Spleen (tissue), 7 donors: ENCODE data around the gene HRH1.

Experiments
- POLR2A ChIP-seq, 3 donors: fragments of 450-650 bp; IDR thresholded peaks; one replicate each; pipeline ENCODE4 v1.5.1; 2017; ENCODE audit warnings: antibody characterized with exemption in 3 of 3, mild to moderate bottlenecking in 1 of 3
- POLR2AphosphoS5 ChIP-seq, 3 donors: sonication (generic); formaldehyde crosslinking; IDR thresholded peaks; one replicate each; pipeline ENCODE4 v1.5.1; 2017; ENCODE audit warnings: antibody characterized with exemption in 3 of 3
- TF ChIP-seq, protein P1 (sequence below), 11 experiments: fragments of 200-600 bp in 7 of 11; fragments of 450-650 bp in 4 of 11; sonication (generic) in 4 of 11; IDR thresholded peaks in 8 of 11; conservative IDR thresholded peaks in 3 of 11; 1 replicate in 7 of 11; 2 replicates in 4 of 11; pipeline versions ENCODE4 v1.4.0 to v1.8.0; 2016 to 2021; ENCODE audit warnings: antibody characterized with exemption in 11 of 11, inconsistent platforms in 4 of 11, mild to moderate bottlenecking in 1 of 11
- donor health status: DM: no; HTN: no; CAD: no; lungs with moderate emphysema.
- donor health status: DM: no; HTN: no; CAD: no.
- donor health status: DM: no; HTN: no; CAD: no.

DNA sequence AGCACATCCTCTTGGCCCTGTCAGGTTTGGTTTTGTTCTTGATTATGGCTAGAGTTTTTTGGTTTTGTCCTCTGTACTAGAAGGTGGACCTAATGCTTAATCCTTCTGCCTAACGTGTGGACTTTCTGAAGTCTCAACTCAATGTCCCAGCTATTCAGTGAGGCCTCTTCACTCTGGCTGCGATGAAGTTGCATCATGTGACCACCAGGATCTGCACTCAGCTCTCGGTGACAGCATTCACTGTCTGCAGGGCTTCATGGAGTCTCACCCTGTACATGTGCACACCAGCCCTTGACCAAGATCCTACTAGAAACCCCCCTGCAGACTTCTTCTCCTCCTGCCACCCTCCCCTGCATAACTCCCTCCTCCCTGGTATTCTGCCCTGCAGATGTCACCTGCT lies 38.7 kb upstream of the HRH1 start:
- TF ChIP-seq, protein P1, sequence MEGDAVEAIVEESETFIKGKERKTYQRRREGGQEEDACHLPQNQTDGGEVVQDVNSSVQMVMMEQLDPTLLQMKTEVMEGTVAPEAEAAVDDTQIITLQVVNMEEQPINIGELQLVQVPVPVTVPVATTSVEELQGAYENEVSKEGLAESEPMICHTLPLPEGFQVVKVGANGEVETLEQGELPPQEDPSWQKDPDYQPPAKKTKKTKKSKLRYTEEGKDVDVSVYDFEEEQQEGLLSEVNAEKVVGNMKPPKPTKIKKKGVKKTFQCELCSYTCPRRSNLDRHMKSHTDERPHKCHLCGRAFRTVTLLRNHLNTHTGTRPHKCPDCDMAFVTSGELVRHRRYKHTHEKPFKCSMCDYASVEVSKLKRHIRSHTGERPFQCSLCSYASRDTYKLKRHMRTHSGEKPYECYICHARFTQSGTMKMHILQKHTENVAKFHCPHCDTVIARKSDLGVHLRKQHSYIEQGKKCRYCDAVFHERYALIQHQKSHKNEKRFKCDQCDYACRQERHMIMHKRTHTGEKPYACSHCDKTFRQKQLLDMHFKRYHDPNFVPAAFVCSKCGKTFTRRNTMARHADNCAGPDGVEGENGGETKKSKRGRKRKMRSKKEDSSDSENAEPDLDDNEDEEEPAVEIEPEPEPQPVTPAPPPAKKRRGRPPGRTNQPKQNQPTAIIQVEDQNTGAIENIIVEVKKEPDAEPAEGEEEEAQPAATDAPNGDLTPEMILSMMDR (IDR thresholded peaks at IDR 0.05 in 8 of 11, conservative IDR thresholded peaks at IDR 0.05 in 3 of 11), result no peak
- no peak for TF ChIP-seq POLR2A (IDR thresholded peaks at IDR 0.05)
- TF ChIP-seq POLR2AphosphoS5 (IDR thresholded peaks at IDR 0.05), result no peak
